ENCODE data around the gene DNPH1. TPM values are rescaled to one million over a fixed set of nuclear protein-coding genes. Genes with fewer than 3 reads are reported as not detected.

Gene DNPH1, protein sequence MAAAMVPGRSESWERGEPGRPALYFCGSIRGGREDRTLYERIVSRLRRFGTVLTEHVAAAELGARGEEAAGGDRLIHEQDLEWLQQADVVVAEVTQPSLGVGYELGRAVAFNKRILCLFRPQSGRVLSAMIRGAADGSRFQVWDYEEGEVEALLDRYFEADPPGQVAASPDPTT
- total RNA-seq (ENCODE audit: unreplicated experiment) = 3.5 TPM
- long read RNA-seq, partial matches to known transcripts = 0 of 2 reads
- long read RNA-seq, other reads (novel, unspliced or antisense) = 0 of 2 reads

DNA sequence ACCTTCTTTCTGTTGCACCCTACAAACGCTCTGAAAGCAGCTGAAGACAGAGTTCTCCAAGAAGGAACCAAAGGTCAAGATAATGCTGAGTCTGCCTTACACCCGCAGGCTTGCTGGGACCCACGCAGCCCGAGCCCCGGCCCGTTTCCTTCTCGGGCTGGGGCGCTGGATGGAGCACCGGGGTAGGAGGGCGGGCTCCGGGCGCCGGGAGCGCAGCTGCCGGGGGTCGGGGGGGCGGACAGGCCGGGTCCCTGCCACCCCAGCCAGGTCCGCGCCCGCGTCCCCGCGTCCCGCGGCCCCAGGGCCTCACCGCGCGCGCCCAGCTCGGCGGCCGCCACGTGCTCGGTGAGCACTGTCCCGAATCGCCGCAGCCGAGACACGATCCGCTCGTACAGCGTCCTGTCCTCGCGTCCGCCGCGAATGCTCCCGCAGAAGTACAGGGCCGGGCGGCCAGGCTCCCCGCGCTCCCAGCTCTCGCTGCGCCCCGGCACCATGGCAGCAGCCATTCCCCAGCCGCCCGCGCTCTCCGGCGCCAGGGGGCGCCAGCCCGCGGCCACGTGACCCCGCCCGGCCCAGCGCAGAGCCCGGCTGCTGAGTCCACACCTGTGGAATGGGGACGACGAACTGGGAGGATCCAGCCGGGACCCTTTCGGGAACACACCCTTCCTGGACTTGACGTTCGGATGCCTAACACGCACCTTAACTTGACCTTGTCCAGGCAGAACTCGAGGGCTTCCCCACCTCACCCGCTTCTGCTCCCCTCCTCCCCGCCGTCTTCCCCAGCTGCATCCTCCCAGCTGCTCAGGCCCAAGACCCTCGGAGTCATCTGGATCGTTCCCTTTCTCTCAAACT is at the start of gene DNPH1:
Gene DNPH1 (minus strand): TSS at position 531 of the 852 bp plus-strand sequence. CDS start 25 bp downstream, at position 506.
- Mint-ChIP-seq H3K4me3 (ENCODE audit: unreplicated experiment) (peak within 1 kb of the TSS; percentile 81), H3K9me3 (ENCODE audit: unreplicated experiment) (peaks cover 6% of the 10 kb centered on the region), H3K27me3 (ENCODE audit: unreplicated experiment) (peaks cover 18% of the 10 kb centered on the region), H3K4me1 (ENCODE audit: low read depth, unreplicated experiment) (no peaks in the 10 kb centered on the region), H3K36me3 (ENCODE audit: unreplicated experiment) (peaks cover 5% of the 10 kb centered on the region), H3K27ac (ENCODE audit: unreplicated experiment) (no peak within 1 kb of the TSS)
- TF ChIP-seq, protein P1, sequence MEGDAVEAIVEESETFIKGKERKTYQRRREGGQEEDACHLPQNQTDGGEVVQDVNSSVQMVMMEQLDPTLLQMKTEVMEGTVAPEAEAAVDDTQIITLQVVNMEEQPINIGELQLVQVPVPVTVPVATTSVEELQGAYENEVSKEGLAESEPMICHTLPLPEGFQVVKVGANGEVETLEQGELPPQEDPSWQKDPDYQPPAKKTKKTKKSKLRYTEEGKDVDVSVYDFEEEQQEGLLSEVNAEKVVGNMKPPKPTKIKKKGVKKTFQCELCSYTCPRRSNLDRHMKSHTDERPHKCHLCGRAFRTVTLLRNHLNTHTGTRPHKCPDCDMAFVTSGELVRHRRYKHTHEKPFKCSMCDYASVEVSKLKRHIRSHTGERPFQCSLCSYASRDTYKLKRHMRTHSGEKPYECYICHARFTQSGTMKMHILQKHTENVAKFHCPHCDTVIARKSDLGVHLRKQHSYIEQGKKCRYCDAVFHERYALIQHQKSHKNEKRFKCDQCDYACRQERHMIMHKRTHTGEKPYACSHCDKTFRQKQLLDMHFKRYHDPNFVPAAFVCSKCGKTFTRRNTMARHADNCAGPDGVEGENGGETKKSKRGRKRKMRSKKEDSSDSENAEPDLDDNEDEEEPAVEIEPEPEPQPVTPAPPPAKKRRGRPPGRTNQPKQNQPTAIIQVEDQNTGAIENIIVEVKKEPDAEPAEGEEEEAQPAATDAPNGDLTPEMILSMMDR (IDR thresholded peaks at IDR 0.05; ENCODE audit: partially characterized antibody, unreplicated experiment) = peak; percentile 95
- DNase-seq = peak; percentile 86

DNA sequence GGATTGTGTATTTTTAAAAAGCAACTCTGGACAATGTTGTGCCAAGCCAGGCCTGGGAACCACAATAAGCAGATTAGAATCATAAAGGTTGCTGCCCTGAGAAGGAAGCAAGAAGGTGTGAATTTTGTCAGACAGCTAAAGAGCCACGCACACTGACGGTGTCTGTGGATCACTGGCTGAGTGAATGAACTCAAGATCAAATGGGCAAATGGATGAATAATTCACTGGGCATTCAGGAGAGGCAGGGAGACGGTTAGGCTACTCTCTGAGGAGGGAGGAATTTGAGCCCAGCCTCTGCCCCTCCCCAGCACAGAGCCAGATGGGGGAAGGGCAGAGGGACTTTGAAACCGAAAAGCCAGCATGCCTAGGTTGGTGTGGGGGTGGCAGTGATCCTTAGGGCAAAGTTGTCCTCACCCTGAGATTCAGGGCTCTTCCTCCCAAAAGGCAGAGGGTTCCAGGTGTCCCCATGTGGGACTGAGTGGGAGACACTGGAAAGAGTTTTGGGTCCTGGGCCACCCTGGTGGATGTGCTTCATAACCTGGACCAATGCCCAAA is 49.3 kb upstream of the DNPH1 start:
- Mint-ChIP-seq H3K4me1 (ENCODE audit: low read depth, unreplicated experiment) (peaks cover 6% of the 10 kb centered on the region), H3K9me3 (ENCODE audit: unreplicated experiment) (peaks cover 3% of the 10 kb centered on the region), H3K27ac (ENCODE audit: unreplicated experiment) (no peak overlapping the region), H3K4me3 (ENCODE audit: unreplicated experiment) (no peak overlapping the region), H3K36me3 (ENCODE audit: unreplicated experiment) (peaks cover 9% of the 10 kb centered on the region), H3K27me3 (ENCODE audit: unreplicated experiment) (peaks cover 28% of the 10 kb centered on the region)
- DNase-seq = no peak
- TF ChIP-seq, protein P1 (IDR thresholded peaks at IDR 0.05; ENCODE audit: partially characterized antibody, unreplicated experiment) = no peak

GRCh38 chr6:43277643-43278523 is 48.6 kb upstream of the DNPH1 start:
- DNase-seq = no peak
- Mint-ChIP-seq H3K36me3 (ENCODE audit: unreplicated experiment) (peaks cover 9% of the 10 kb centered on the region), H3K4me3 (ENCODE audit: unreplicated experiment) (no peak overlapping the region), H3K4me1 (ENCODE audit: low read depth, unreplicated experiment) (peaks cover 6% of the 10 kb centered on the region), H3K27ac (ENCODE audit: unreplicated experiment) (no peak overlapping the region), H3K9me3 (ENCODE audit: unreplicated experiment) (peaks cover 5% of the 10 kb centered on the region), H3K27me3 (ENCODE audit: unreplicated experiment) (peaks cover 31% of the 10 kb centered on the region)
- TF ChIP-seq, protein P1 (IDR thresholded peaks at IDR 0.05; ENCODE audit: partially characterized antibody, unreplicated experiment) = no peak

DNA sequence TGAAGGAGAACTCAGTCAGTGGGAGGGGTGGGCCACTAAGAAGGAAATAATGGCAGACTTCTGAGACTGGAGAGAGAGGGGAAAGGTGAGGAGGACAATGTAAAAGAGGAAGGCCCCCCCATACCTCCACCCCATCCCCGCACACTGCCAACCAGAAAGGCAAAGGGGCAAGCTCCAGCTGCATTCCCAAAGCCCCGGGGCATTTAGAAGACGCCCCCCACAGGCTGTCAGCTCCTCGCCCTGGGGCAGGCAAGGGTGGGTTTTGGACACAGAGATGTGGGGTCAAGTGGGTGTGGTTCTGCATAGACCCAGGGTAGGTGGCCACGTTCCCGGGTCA is 48.0 kb upstream of the DNPH1 start:
- H3K4me1 Mint-ChIP-seq (ENCODE audit: low read depth, unreplicated experiment) = peaks cover 8% of the 10 kb centered on the region
- H3K27me3 Mint-ChIP-seq (ENCODE audit: unreplicated experiment) = peaks cover 31% of the 10 kb centered on the region
- TF ChIP-seq, protein P1 (IDR thresholded peaks at IDR 0.05; ENCODE audit: partially characterized antibody, unreplicated experiment) = no peak
- H3K27ac Mint-ChIP-seq (ENCODE audit: unreplicated experiment) = no peak overlapping the region
- H3K9me3 Mint-ChIP-seq (ENCODE audit: unreplicated experiment) = peaks cover 5% of the 10 kb centered on the region
- DNase-seq = no peak
- H3K4me3 Mint-ChIP-seq (ENCODE audit: unreplicated experiment) = no peak overlapping the region
- peaks cover 9% of the 10 kb centered on the region for H3K36me3 Mint-ChIP-seq (ENCODE audit: unreplicated experiment)
